Measurements from ENCODE around the gene GPR61. TPM values are rescaled to one million over a fixed set of nuclear protein-coding genes. Genes with fewer than 3 reads are reported as not detected.

GPR61 gene
- total and polyA plus RNA-seq, 2 donors = 0.07 to 0.42 TPM

- H3K27me3 ChIP-seq (ENCODE audit: control insufficient read depth in 2 of 2, insufficient read depth in 1 of 2, low read length in 1 of 2) = no peaks in the 10 kb centered on the region
- WGBS = 91% methylated on average over 2 of the region's 2 CpGs
- no peaks in the 10 kb centered on the region for H3K4me1 ChIP-seq (ENCODE audit: control insufficient read depth in 2 of 2, insufficient read depth in 2 of 2, low read length in 2 of 2)
- no peak for DNase-seq (ENCODE audit: low read depth in 6 of 9, low spot score in 9 of 9)
- peaks cover 0 to 6% of the 10 kb centered on the region in 2 donors for H3K36me3 ChIP-seq (ENCODE audit: control insufficient read depth in 2 of 2, insufficient read depth in 2 of 2, low read length in 1 of 2)
- no peak overlapping the region for H3K27ac ChIP-seq (ENCODE audit: low read depth in 1 of 2, low read length in 1 of 2)
- H3K9me3 ChIP-seq (ENCODE audit: control insufficient read depth in 2 of 2, insufficient read depth in 1 of 2, low read length in 1 of 2) = no peaks in the 10 kb centered on the region
- H3K4me3 ChIP-seq (ENCODE audit: low read length in 2 of 2) = no peak overlapping the region
These were observed 34.1 kb downstream of the GPR61 start for GRCh38 chr1:109573785-109574184.

GRCh38 chr1:109578947-109579443 is 39.3 kb downstream of the GPR61 start:
- H3K27me3 ChIP-seq (ENCODE audit: control insufficient read depth in 2 of 2, insufficient read depth in 1 of 2, low read length in 1 of 2) = no peaks in the 10 kb centered on the region
- WGBS = 98% methylated on average over 3 of the region's 3 CpGs
- H3K4me3 ChIP-seq (ENCODE audit: low read length in 2 of 2) = no peak overlapping the region
- H3K9me3 ChIP-seq (ENCODE audit: control insufficient read depth in 2 of 2, insufficient read depth in 1 of 2, low read length in 1 of 2) = no peaks in the 10 kb centered on the region
- no peak overlapping the region for H3K27ac ChIP-seq (ENCODE audit: low read depth in 1 of 2, low read length in 1 of 2)
- no peak for DNase-seq (ENCODE audit: low read depth in 6 of 9, low spot score in 9 of 9)
- no peaks in the 10 kb centered on the region for H3K4me1 ChIP-seq (ENCODE audit: control insufficient read depth in 2 of 2, insufficient read depth in 2 of 2, low read length in 2 of 2)
- H3K36me3 ChIP-seq (ENCODE audit: control insufficient read depth in 2 of 2, insufficient read depth in 2 of 2, low read length in 1 of 2) = peaks cover 16 to 30% of the 10 kb centered on the region in 2 donors

GRCh38 chr1:109579491-109579890 is 39.8 kb downstream of the GPR61 start:
- no peaks in the 10 kb centered on the region for H3K27me3 ChIP-seq (ENCODE audit: control insufficient read depth in 2 of 2, insufficient read depth in 1 of 2, low read length in 1 of 2)
- H3K27ac ChIP-seq (ENCODE audit: low read depth in 1 of 2, low read length in 1 of 2) = no peak overlapping the region
- peaks cover 16 to 35% of the 10 kb centered on the region in 2 donors for H3K36me3 ChIP-seq (ENCODE audit: control insufficient read depth in 2 of 2, insufficient read depth in 2 of 2, low read length in 1 of 2)
- H3K4me3 ChIP-seq (ENCODE audit: low read length in 2 of 2) = no peak overlapping the region
- no peaks in the 10 kb centered on the region for H3K9me3 ChIP-seq (ENCODE audit: control insufficient read depth in 2 of 2, insufficient read depth in 1 of 2, low read length in 1 of 2)
- WGBS = 98% methylated on average over 1 of the region's 1 CpG
- DNase-seq (ENCODE audit: low read depth in 6 of 9, low spot score in 9 of 9) = no peak
- H3K4me1 ChIP-seq (ENCODE audit: control insufficient read depth in 2 of 2, insufficient read depth in 2 of 2, low read length in 2 of 2) = no peaks in the 10 kb centered on the region

GRCh38 chr1:109582021-109582420 is 42.3 kb downstream of the GPR61 start:
- H3K4me3 ChIP-seq (ENCODE audit: low read length in 2 of 2) = no peak overlapping the region
- H3K27me3 ChIP-seq (ENCODE audit: control insufficient read depth in 2 of 2, insufficient read depth in 1 of 2, low read length in 1 of 2) = no peaks in the 10 kb centered on the region
- no peak overlapping the region for H3K27ac ChIP-seq (ENCODE audit: low read depth in 1 of 2, low read length in 1 of 2)
- H3K4me1 ChIP-seq (ENCODE audit: control insufficient read depth in 2 of 2, insufficient read depth in 2 of 2, low read length in 2 of 2) = no peaks in the 10 kb centered on the region
- DNase-seq (ENCODE audit: low read depth in 6 of 9, low spot score in 9 of 9) = no peak
- peaks cover 16 to 59% of the 10 kb centered on the region in 2 donors for H3K36me3 ChIP-seq (ENCODE audit: control insufficient read depth in 2 of 2, insufficient read depth in 2 of 2, low read length in 1 of 2)
- no peaks in the 10 kb centered on the region for H3K9me3 ChIP-seq (ENCODE audit: control insufficient read depth in 2 of 2, insufficient read depth in 1 of 2, low read length in 1 of 2)
- WGBS = 98% methylated on average over 2 of the region's 2 CpGs

DNA sequence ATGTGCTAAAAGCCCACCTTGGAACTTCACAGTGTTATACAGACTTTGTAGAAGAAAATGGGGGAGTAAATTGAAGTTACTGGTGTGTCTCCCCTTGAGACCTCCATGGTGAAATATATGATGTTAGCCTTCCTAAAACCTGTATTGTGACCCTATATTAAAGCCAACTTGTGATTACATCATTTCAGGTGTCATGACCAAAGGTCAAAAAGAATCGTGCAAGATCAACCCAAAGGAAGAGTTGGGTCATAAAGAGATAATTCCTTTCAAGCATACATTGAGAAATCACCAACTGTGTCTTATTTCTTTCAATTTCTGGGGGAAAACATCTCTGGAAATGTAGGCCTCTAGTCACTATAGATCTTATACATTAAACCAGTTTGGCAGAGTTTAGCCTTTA is 45.1 kb downstream of the GPR61 start:
- 97% methylated on average over 1 of the region's 1 CpG for WGBS
- no peaks in the 10 kb centered on the region for H3K4me1 ChIP-seq (ENCODE audit: control insufficient read depth in 2 of 2, insufficient read depth in 2 of 2, low read length in 2 of 2)
- H3K4me3 ChIP-seq (ENCODE audit: low read length in 2 of 2) = no peak overlapping the region
- no peak for DNase-seq (ENCODE audit: low read depth in 6 of 9, low spot score in 9 of 9)
- no peaks in the 10 kb centered on the region for H3K9me3 ChIP-seq (ENCODE audit: control insufficient read depth in 2 of 2, insufficient read depth in 1 of 2, low read length in 1 of 2)
- peaks cover 13 to 66% of the 10 kb centered on the region in 2 donors for H3K36me3 ChIP-seq (ENCODE audit: control insufficient read depth in 2 of 2, insufficient read depth in 2 of 2, low read length in 1 of 2)
- H3K27me3 ChIP-seq (ENCODE audit: control insufficient read depth in 2 of 2, insufficient read depth in 1 of 2, low read length in 1 of 2) = no peaks in the 10 kb centered on the region
- no peak overlapping the region for H3K27ac ChIP-seq (ENCODE audit: low read depth in 1 of 2, low read length in 1 of 2)

- no peak overlapping the region for H3K27ac ChIP-seq (ENCODE audit: low read depth in 1 of 2, low read length in 1 of 2)
- H3K9me3 ChIP-seq (ENCODE audit: control insufficient read depth in 2 of 2, insufficient read depth in 1 of 2, low read length in 1 of 2) = no peaks in the 10 kb centered on the region
- H3K4me1 ChIP-seq (ENCODE audit: control insufficient read depth in 2 of 2, insufficient read depth in 2 of 2, low read length in 2 of 2) = no peaks in the 10 kb centered on the region
- 99% methylated on average over 3 of the region's 3 CpGs for WGBS
- H3K27me3 ChIP-seq (ENCODE audit: control insufficient read depth in 2 of 2, insufficient read depth in 1 of 2, low read length in 1 of 2) = no peaks in the 10 kb centered on the region
- H3K36me3 ChIP-seq (ENCODE audit: control insufficient read depth in 2 of 2, insufficient read depth in 2 of 2, low read length in 1 of 2) = peaks cover 13 to 69% of the 10 kb centered on the region in 2 donors
- DNase-seq (ENCODE audit: low read depth in 6 of 9, low spot score in 9 of 9) = no peak
- no peak overlapping the region for H3K4me3 ChIP-seq (ENCODE audit: low read length in 2 of 2)
These were observed 46.4 kb downstream of the GPR61 start for GRCh38 chr1:109586055-109586454.

GRCh38 chr1:109589177-109589576 is 49.5 kb downstream of the GPR61 start:
- Histone ChIP-seq H3K27me3 (ENCODE audit: control insufficient read depth in 2 of 2, insufficient read depth in 1 of 2, low read length in 1 of 2) (no peaks in the 10 kb centered on the region), H3K27ac (ENCODE audit: low read depth in 1 of 2, low read length in 1 of 2) (no peak overlapping the region), H3K36me3 (ENCODE audit: control insufficient read depth in 2 of 2, insufficient read depth in 2 of 2, low read length in 1 of 2) (peaks cover 6 to 84% of the 10 kb centered on the region in 2 donors), H3K4me3 (ENCODE audit: low read length in 2 of 2) (no peak overlapping the region), H3K4me1 (ENCODE audit: control insufficient read depth in 2 of 2, insufficient read depth in 2 of 2, low read length in 2 of 2) (no peaks in the 10 kb centered on the region), H3K9me3 (ENCODE audit: control insufficient read depth in 2 of 2, insufficient read depth in 1 of 2, low read length in 1 of 2) (no peaks in the 10 kb centered on the region)
- WGBS = 98% methylated on average over 3 of the region's 3 CpGs
- DNase-seq (ENCODE audit: low read depth in 6 of 9, low spot score in 9 of 9) = no peak

- DNase-seq (ENCODE audit: low read depth in 6 of 9, low spot score in 9 of 9) = no peak
- peaks cover 6 to 83% of the 10 kb centered on the region in 2 donors for H3K36me3 ChIP-seq (ENCODE audit: control insufficient read depth in 2 of 2, insufficient read depth in 2 of 2, low read length in 1 of 2)
- no peaks in the 10 kb centered on the region for H3K9me3 ChIP-seq (ENCODE audit: control insufficient read depth in 2 of 2, insufficient read depth in 1 of 2, low read length in 1 of 2)
- H3K27ac ChIP-seq (ENCODE audit: low read depth in 1 of 2, low read length in 1 of 2) = no peak overlapping the region
- H3K4me3 ChIP-seq (ENCODE audit: low read length in 2 of 2) = no peak overlapping the region
- no peaks in the 10 kb centered on the region for H3K27me3 ChIP-seq (ENCODE audit: control insufficient read depth in 2 of 2, insufficient read depth in 1 of 2, low read length in 1 of 2)
- H3K4me1 ChIP-seq (ENCODE audit: control insufficient read depth in 2 of 2, insufficient read depth in 2 of 2, low read length in 2 of 2) = no peaks in the 10 kb centered on the region
These were observed 50.0 kb downstream of the GPR61 start for GRCh38 chr1:109589679-109590078.

DNA sequence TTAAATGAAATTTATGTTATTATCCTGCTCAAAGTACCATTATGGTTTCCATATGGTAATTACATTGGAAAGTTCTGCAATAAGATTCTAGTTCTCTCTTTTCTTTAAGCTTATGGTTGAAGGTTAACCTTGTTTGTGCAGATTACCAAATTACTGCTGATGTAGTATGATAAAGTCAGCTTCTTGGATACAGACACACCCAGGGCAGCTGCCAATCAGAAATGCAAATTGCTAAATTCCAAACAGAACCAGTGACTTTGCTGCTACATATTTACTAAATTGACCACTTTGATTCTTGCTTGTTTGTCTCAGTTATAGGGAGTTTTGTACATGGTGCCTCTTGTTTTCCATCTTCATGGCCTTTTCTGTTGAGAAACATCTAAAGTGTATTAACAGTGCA is 53.2 kb downstream of the GPR61 start:
- Histone ChIP-seq H3K27me3 (ENCODE audit: control insufficient read depth in 2 of 2, insufficient read depth in 1 of 2, low read length in 1 of 2) (no peaks in the 10 kb centered on the region), H3K27ac (ENCODE audit: low read depth in 1 of 2, low read length in 1 of 2) (no peak overlapping the region), H3K9me3 (ENCODE audit: control insufficient read depth in 2 of 2, insufficient read depth in 1 of 2, low read length in 1 of 2) (no peaks in the 10 kb centered on the region), H3K4me1 (ENCODE audit: control insufficient read depth in 2 of 2, insufficient read depth in 2 of 2, low read length in 2 of 2) (no peaks in the 10 kb centered on the region), H3K4me3 (ENCODE audit: low read length in 2 of 2) (no peak overlapping the region), H3K36me3 (ENCODE audit: control insufficient read depth in 2 of 2, insufficient read depth in 2 of 2, low read length in 1 of 2) (peaks cover 6 to 62% of the 10 kb centered on the region in 2 donors)
- DNase-seq (ENCODE audit: low read depth in 6 of 9, low spot score in 9 of 9) = no peak

GRCh38 chr1:109595531-109595930 is 55.9 kb downstream of the GPR61 start:
- WGBS = 97% methylated on average over 2 of the region's 2 CpGs
- no peaks in the 10 kb centered on the region for H3K9me3 ChIP-seq (ENCODE audit: control insufficient read depth in 2 of 2, insufficient read depth in 1 of 2, low read length in 1 of 2)
- no peaks in the 10 kb centered on the region for H3K27me3 ChIP-seq (ENCODE audit: control insufficient read depth in 2 of 2, insufficient read depth in 1 of 2, low read length in 1 of 2)
- no peak for DNase-seq (ENCODE audit: low read depth in 6 of 9, low spot score in 9 of 9)
- no peaks in the 10 kb centered on the region for H3K4me1 ChIP-seq (ENCODE audit: control insufficient read depth in 2 of 2, insufficient read depth in 2 of 2, low read length in 2 of 2)
- peaks cover 6 to 42% of the 10 kb centered on the region in 2 donors for H3K36me3 ChIP-seq (ENCODE audit: control insufficient read depth in 2 of 2, insufficient read depth in 2 of 2, low read length in 1 of 2)
- H3K27ac ChIP-seq (ENCODE audit: low read depth in 1 of 2, low read length in 1 of 2) = no peak overlapping the region
- H3K4me3 ChIP-seq (ENCODE audit: low read length in 2 of 2) = no peak overlapping the region
